ENCODE measurements around the gene MSL2.
"Not testable (repeated sequence)": the region's sequence is repeated elsewhere in the genome, so short reads cannot be mapped to it uniquely, and the experiment has no call there.

Gene MSL2

GRCh38 chr3:136192831-136193230 lies 3.3 kb downstream of the MSL2 start:
- no peak for DNase-seq (ENCODE audit: low spot score)

- DNase-seq (ENCODE audit: low spot score) = not testable (repeated sequence)
Observed at GRCh38 chr3:136192195-136192594, 3.9 kb downstream of the MSL2 start.

- no peak for DNase-seq (ENCODE audit: low spot score)
Observed at GRCh38 chr3:136189859-136190617, 6.1 kb downstream of the MSL2 start.

- no peak for DNase-seq (ENCODE audit: low spot score)
Observed at GRCh38 chr3:136189043-136189442, 7.1 kb downstream of the MSL2 start.

- DNase-seq (ENCODE audit: low spot score) = no peak
Observed at GRCh38 chr3:136187868-136188267, 8.3 kb downstream of the MSL2 start.

GRCh38 chr3:136186846-136187245 lies 9.3 kb downstream of the MSL2 start:
- DNase-seq (ENCODE audit: low spot score) = no peak

GRCh38 chr3:136186344-136186743 lies 9.8 kb downstream of the MSL2 start:
- no peak for DNase-seq (ENCODE audit: low spot score)

DNA sequence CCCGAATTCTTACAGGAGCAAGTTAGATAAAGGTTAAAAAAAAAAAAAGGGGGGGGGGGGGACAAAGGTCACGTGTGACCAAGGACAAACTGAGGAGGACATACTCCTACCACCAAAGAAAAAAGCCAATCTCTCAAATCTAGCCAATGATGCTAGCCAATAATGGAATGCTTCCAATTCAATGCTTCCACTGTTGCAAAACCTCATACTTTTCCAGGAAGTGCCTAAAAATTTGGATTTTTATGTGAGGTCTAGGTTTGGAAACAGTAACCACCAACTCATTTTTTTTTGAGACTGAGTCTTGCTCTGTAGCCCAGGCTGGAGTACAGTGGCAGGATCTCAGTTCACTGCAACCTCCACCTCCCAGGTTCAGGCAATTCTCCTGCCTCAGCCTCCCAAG lies 11.4 kb downstream of the MSL2 start:
- DNase-seq (ENCODE audit: low spot score) = no peak

- DNase-seq (ENCODE audit: low spot score) = no peak
Observed at GRCh38 chr3:136181741-136182140, 14.4 kb downstream of the MSL2 start.

DNA sequence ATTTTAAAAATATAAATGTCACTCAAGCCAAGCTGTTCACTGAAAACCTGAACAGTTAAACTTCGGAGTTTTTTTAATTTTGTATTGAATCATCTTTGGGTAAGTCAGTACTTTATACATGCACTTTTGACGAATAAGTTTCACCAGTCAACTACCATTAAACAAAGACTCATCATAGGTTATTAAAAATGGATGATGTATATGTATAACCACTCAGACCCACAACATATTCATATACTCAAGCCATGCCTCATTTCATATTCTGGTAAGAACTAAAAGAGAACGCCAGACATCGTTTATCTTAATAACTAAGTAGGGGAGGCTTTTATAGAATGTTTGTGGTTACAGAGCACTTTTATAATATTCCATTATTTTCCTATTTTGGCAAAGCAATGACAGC lies 18.3 kb downstream of the MSL2 start:
- no peak for DNase-seq (ENCODE audit: low spot score)

DNA sequence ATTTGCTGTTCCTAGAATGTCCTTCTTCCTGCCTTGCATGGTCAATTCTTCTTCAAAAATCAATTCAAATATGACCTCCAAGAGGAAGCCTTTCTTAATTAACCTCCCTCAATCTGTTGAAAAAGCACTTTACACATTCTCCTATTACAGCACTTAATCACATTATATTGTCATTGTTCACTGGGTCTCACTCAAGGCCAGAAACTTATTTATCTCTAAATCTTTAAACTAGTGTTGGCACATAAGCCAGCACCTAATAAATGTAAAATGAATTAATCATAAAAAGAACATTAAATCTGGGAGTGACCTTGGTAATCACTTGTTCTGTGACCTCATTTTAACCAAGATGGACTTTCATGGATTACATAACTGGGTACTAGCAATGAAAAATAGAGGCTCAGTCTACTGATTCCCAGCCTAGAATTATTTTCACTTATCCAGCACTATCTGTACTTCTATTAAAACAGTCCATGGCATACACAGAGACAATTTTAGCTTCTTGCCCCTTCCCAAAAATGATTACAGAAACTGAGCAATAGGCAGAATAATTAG lies 22.1 kb downstream of the MSL2 start:
- no peak for DNase-seq (ENCODE audit: low spot score)

- DNase-seq (ENCODE audit: low spot score) = no peak
Observed at GRCh38 chr3:136171097-136171542, 25.0 kb downstream of the MSL2 start.

GRCh38 chr3:136168236-136168635 lies 27.9 kb downstream of the MSL2 start:
- DNase-seq (ENCODE audit: low spot score) = not testable (repeated sequence)

GRCh38 chr3:136166507-136166906 lies 29.6 kb downstream of the MSL2 start:
- no peak for DNase-seq (ENCODE audit: low spot score)

DNA sequence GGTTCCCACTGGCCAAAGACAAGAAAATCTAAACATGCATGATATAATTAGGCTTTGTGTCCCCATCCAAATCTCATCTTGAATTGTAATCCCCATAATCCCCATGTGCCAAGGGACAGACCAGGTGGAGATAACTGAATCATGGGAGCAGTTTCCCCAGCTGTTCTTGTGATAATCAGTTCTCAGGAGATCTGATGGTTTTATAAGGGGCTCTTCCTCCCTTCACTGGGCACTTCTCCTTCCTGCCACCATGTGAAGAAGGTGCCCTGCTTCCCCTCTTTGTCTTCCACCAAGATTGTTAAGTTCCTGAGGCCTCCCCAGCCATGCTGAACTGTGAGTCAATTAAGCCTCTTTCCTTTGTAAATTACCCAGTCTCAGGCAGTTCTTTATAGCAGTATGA lies 32.5 kb downstream of the MSL2 start:
- not testable (repeated sequence) for DNase-seq (ENCODE audit: low spot score)

DNA sequence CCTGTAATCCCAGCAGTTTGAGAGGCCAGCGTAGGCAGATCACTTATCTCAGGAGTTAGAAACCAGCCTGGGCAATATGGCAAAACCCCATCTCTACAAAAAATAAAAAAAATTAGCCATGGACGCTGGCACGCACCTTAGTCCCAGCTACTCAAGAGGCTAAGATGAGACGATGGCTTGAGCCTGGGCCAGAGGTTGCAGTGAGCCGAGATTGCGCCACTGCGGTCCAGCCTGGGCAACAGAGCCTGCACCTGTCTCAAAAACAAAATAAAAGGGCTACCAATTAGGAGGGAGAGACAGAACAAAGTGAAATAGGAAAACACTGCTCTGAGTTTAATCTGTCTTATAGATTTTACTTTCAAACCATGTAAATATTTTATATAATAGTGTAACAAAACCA lies 33.8 kb downstream of the MSL2 start:
- DNase-seq (ENCODE audit: low spot score) = no peak

- no peak for DNase-seq (ENCODE audit: low spot score)
Observed at GRCh38 chr3:136161516-136161915, 34.6 kb downstream of the MSL2 start.

GRCh38 chr3:136152963-136153362 lies 43.2 kb downstream of the MSL2 start:
- no peak for DNase-seq (ENCODE audit: low spot score)

DNA sequence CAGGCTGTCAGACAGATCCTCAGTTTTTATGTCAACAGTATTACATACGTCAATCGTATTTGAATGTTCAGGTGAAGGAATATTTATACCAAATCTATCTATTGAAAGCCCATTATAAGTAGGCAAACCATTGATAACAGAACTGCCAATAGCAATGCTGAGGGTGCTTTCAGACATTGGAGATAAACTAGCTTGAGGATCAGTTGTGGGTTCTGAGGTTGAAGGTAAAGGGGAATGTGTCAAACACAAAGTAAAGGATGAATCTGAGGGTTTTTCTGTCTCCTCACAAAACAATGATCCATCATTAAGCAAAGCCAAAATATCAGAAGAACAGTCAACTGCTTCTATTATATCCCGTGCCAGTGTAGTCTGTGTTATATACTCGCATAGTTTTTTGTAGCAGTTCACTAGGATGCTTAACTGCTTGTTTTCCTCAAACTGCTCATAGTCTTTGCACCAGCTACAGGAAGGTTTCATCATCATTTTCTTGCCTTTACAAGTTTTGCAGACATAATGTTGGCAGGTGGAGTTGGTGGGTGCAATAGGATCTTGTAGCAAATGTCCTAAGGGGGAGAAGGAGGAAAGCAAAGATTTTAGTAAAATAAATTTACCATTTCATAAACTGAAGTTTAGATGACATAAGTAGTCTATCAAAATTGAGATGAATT lies 43.8 kb downstream of the MSL2 start:
- no peak for DNase-seq (ENCODE audit: low spot score)

- no peak for DNase-seq (ENCODE audit: low spot score)
Observed at GRCh38 chr3:136151219-136151618, 44.9 kb downstream of the MSL2 start.

DNA sequence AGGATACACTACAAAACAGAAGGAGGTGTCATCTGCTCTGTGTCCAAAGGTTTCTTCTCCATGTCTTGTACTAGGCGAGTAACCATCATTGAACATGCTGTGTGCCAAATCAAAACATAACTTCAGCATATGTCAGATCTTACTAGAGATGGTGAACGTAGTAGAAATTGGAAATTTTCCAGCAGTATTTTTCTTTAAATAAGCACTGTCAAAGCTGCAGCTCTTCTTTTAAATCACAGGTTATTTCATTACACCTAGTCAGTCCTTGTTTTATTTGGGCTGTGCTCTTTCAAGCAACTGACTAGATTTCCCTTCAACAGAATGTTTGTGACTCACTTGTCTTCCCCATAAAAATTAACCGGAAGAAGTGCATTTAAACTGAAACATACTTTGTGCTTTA lies 46.5 kb downstream of the MSL2 start:
- DNase-seq (ENCODE audit: low spot score) = no peak

DNA sequence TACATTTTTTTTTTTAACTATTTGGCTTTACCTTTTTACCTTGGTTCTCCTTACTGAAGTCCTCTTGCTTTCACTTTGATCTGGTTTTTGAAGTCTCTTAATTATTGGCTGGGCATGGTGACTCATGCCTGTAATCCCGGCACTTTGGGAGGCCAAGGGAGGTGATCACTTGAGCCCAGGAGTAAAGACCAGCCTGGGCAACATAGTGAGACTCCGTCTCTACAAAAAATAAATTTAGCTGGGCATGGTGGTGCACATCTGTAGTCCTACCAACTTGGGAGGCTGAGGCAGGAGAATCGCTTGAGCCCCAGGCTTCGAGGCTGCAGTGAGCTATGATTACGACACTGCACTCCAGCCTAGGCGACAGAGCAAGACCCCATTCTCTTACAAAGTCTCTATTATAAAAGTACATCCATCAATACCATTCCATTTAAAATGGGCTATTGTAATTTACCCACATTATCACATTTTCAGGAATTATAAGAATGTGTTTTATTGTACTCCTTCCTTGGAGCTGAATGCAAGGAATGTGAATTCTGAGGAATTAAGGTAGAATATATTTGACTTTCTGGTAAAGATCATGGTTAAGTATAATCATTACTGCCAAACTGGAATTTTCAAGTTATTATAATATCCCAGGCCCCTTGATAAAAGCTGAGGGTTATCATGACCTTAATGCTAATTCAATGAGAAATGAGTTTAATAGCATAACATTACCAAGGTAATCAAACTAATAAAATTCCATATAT lies 49.0 kb downstream of the MSL2 start:
- no peak for DNase-seq (ENCODE audit: low spot score)

- not testable (repeated sequence) for DNase-seq (ENCODE audit: low spot score)
Observed at GRCh38 chr3:136144397-136144796, 51.7 kb downstream of the MSL2 start.
